ENCODE data around the gene RTP5.

DNA sequence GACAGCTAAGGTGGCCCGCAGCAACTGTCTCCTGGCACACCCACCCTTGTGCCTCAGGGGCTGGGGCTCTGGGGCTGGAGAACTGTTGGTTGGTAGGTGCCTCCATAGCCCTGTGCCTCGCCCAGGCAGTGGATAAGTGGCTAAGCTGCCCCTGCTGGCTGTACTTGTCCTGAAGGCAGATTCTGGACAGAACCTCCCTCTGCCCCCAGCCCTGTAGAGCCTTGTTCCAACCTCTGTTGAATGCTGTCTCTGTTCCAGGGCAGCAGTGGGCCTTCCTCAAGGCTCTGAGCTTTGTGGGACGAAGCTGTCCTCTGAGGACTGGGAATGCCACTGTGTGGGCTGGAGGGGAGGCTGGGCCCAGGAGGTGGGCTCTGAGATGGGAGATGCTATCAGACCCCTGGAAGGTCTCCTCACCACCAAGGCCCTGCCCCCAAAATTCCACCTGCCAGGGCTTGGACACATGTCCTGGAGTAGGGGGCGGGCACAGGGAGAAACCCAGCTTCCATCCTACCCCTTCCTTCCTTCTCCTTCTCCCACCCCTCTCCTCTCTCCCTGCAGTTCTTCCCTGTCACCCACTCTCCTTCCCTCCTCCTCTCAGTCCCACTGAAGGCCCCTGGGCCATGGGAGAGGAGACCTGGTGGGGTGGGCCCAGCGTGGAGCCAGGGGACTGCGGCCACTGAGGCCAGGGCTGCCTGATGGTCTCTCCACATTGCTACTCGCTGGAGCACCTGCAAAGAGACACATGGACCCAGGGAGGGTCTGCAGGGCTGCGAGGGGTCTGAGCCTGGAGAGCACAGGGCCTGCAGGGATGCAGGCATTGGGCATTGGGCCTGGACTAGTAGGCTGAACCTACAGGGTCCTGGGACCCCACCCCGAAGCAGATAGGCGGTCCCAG is 9.1 kb upstream of the RTP5 start:
- TF ChIP-seq CEBPB (IDR thresholded peaks at IDR 0.05) (no peak), RAD21 (IDR thresholded peaks at IDR 0.05; ENCODE audit: low read depth) (no peak), TAF1 (IDR thresholded peaks at IDR 0.05; ENCODE audit: low read depth) (no peak), EP300 (IDR thresholded peaks at IDR 0.05; ENCODE audit: borderline replicate concordance) (no peak), CREB1 (IDR thresholded peaks at IDR 0.05; ENCODE audit: low read depth) (no peak), YY1 (IDR thresholded peaks at IDR 0.05; ENCODE audit: low read depth) (no peak), FOXM1 (IDR thresholded peaks at IDR 0.05; ENCODE audit: borderline replicate concordance, low read depth) (no peak)
- TF ChIP-seq, protein P1, sequence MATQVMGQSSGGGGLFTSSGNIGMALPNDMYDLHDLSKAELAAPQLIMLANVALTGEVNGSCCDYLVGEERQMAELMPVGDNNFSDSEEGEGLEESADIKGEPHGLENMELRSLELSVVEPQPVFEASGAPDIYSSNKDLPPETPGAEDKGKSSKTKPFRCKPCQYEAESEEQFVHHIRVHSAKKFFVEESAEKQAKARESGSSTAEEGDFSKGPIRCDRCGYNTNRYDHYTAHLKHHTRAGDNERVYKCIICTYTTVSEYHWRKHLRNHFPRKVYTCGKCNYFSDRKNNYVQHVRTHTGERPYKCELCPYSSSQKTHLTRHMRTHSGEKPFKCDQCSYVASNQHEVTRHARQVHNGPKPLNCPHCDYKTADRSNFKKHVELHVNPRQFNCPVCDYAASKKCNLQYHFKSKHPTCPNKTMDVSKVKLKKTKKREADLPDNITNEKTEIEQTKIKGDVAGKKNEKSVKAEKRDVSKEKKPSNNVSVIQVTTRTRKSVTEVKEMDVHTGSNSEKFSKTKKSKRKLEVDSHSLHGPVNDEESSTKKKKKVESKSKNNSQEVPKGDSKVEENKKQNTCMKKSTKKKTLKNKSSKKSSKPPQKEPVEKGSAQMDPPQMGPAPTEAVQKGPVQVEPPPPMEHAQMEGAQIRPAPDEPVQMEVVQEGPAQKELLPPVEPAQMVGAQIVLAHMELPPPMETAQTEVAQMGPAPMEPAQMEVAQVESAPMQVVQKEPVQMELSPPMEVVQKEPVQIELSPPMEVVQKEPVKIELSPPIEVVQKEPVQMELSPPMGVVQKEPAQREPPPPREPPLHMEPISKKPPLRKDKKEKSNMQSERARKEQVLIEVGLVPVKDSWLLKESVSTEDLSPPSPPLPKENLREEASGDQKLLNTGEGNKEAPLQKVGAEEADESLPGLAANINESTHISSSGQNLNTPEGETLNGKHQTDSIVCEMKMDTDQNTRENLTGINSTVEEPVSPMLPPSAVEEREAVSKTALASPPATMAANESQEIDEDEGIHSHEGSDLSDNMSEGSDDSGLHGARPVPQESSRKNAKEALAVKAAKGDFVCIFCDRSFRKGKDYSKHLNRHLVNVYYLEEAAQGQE (IDR thresholded peaks at IDR 0.05; ENCODE audit: low read depth) = no peak
- TF ChIP-seq, protein P2, sequence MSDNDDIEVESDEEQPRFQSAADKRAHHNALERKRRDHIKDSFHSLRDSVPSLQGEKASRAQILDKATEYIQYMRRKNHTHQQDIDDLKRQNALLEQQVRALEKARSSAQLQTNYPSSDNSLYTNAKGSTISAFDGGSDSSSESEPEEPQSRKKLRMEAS (IDR thresholded peaks at IDR 0.05) = no peak
- TF ChIP-seq, protein P3, sequence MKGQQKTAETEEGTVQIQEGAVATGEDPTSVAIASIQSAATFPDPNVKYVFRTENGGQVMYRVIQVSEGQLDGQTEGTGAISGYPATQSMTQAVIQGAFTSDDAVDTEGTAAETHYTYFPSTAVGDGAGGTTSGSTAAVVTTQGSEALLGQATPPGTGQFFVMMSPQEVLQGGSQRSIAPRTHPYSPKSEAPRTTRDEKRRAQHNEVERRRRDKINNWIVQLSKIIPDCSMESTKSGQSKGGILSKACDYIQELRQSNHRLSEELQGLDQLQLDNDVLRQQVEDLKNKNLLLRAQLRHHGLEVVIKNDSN (IDR thresholded peaks at IDR 0.05) = no peak

Data from Ishikawa (cell line).